Activated CD4-positive, CD25-positive, alpha-beta regulatory T cell (primary cell): ENCODE data around the gene DNM3.

ENCODE experiments used
- DNase-seq, 4 experiments: peaks; one replicate each; lab custom pipeline; 2025; lab: John Stamatoyannopoulos, UW

The DNM3 gene

DNA sequence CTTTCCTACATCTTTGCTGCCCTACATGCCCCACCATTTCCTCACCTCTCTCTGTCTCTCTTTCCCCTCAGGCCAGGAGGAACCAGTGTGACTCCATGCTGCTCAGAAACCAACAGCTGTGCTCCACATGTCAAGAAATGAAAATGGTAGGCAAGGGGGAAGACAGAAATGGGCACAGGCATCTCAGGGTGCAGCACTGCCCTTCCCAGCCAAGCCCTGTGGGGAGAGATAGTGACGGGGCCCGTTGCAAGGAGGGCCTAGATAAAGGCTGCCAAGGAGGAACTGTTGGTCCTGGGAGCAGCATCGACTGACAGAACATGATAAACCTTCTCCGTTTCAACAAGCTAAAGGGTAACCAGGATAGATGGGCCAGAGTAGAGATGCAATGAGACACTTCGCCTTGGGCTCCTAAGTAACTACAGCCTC, 615.1 kb downstream of the DNM3 start:
- no peak for DNase-seq

DNA sequence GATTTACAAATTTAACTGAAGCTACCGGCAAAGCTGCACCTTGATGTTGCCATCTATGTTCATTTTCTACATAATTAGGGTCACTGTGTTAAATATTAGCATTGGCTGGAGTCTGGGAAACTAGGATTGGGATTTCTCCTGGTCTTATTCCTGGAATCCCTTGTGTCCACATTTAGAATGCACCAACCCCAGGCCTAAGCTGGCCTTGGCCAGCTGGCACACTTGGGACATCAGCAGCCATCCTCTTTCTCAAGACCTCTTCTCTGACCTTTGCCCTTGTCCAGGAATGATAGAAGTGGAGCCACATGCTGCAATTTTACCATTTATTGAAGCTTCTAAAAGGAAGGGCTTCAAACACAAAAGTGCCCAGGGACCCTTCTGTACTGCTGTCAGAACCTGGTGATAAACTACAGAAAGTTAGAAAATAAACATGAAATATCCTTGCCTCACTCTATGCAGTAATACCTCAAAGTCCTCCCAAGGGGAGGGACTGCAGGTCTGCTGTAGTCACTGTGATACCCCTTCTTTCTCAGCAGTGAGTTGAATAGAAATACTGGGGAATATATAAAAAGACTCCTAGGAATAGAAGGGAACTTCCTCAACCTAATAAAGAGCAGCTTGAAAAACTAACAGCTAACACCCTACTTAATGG, 616.3 kb downstream of the DNM3 start:
- DNase-seq, result no peak

DNA sequence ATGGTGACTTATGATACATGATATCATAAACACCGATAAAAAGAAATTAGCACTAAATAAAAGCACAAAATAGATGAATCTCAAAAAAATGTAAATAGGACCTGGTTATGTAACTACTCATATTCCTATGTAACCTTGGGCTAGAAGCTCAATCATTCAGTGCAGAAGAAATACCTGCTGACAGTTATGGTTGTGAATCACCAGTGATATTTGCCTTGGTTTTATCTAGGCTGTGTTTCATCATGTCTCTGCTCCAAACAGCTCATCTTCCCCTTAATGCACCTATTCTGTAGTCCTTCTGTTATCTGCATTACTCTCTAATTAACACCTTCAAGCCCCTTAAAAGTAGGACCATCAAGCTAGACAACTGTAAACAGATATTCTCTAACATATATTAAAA, 618.9 kb downstream of the DNM3 start:
- DNase-seq, result no peak

DNA sequence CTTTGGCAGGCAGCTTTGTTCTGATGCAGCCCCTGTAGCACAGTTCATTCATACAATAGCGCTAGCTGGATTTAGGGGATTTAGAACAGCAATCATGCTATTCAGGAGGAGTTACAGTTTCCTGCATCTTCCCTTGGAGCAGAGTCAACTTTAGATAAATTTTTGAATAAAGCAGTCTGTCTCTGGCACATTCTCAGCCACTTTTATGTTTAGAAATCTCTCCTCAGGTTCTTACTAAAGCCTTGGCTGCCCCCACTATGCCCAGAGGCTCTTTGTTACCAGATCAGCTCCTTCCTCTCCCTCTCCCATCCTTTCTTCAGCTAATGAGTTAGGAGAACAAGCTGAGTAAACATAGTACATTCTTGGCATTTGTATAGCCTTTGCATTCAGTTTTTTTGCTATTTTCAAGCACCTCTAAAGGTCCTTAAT, 619.6 kb downstream of the DNM3 start:
- DNase-seq, result no peak
